ENCODE results near the gene ALG8.
"Not testable (repeated sequence)": the region's sequence is repeated elsewhere in the genome, so short reads cannot be mapped to it uniquely, and the experiment has no call there.

The ALG8 gene

DNA sequence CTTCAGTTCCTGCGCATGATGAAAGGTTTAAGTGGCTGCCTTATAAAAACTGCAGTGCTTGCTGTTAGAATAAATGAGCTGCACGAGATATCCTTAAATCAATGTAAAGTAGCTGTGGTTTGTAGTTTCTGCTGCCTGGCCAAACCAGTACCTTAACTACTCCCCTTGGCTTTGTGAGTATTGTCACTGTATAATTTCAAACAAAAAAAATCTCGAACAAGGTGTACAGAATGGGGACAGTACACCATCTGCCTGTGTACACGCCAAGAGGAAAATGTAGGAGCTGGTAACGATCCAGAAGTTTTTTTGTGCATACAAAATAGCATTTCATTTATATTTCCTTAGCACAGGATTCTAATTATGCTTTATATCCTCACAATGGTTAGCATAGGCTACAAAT lies 39.2 kb downstream of the ALG8 start:
- no peak overlapping the region for H3K27ac Mint-ChIP-seq
- H3K4me1 Mint-ChIP-seq, result no peaks in the 10 kb centered on the region
- ATAC-seq (ENCODE audit: low read depth) (no peak), DNase-seq (ENCODE audit: low spot score in 2 of 2) (no peak)
- no peaks in the 10 kb centered on the region for H3K27me3 Mint-ChIP-seq
- H3K36me3 Mint-ChIP-seq, result peaks cover 19% of the 10 kb centered on the region
- no peaks in the 10 kb centered on the region for H3K9me3 Mint-ChIP-seq
- H3K4me3 Mint-ChIP-seq, result no peak overlapping the region

DNA sequence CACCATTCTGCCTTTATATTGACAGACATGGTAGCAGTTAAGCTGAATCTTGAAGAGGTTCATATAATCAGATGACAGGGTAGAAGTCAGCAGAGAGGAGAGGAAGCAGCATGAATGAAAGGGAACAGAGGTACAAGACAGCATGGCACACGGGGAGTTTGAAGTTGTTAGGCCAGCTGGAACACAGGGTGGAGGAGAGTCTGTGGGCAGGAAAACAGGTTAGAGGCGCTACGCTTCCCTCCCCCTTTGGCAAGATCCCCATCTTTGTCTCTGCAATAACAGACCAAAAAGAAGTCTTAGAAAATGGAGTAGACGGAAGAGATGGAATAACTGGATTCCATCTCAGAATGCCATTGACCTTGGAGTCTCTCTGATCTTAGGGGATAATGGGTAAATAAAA lies 39.8 kb downstream of the ALG8 start:
- Mint-ChIP-seq H3K9me3 (no peaks in the 10 kb centered on the region), H3K27me3 (no peaks in the 10 kb centered on the region), H3K4me1 (no peaks in the 10 kb centered on the region), H3K36me3 (peaks cover 22% of the 10 kb centered on the region), H3K4me3 (no peak overlapping the region), H3K27ac (no peak overlapping the region)
- no peak for DNase-seq (ENCODE audit: low spot score in 2 of 2)
- no peak for ATAC-seq (ENCODE audit: low read depth)

DNA sequence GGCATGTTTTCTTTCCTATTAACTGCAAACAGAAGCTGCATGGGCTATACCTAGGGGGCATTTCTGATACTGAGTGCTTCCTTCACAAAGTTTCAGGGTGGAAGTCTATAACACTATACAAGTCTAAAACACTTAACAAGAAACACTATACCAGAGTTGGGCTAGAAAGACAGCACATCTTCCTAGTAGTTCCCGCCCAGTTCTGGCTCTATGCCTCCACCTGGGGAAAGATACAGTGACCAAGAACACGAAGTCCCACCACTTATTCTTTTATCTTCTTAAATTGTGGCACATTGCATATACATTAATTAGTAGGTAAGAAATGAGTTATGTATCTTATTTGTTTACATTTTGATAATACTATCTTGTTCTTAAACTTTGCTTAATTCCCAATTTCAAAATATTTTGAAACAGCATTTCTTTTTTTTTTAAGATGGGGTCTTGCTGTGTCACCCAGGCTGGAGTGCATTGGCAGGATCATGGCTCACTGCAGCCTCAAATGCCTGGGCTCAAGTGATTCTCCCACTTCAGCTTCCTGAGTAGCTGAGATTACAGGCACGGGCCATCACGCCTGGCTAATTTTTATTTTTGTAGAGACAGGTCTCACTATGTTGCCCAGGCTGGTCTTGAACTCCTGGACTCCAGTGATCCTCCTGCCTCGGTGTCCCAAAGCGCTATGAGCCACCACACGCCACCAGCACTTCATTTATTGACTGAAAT lies 41.6 kb downstream of the ALG8 start:
- H3K9me3 Mint-ChIP-seq, result no peaks in the 10 kb centered on the region
- H3K36me3 Mint-ChIP-seq, result peaks cover 21% of the 10 kb centered on the region
- no peaks in the 10 kb centered on the region for H3K27me3 Mint-ChIP-seq
- no peak overlapping the region for H3K27ac Mint-ChIP-seq
- ATAC-seq (ENCODE audit: low read depth), result no peak
- H3K4me3 Mint-ChIP-seq, result no peak overlapping the region
- no peak for DNase-seq (ENCODE audit: low spot score in 2 of 2)
- H3K4me1 Mint-ChIP-seq, result no peaks in the 10 kb centered on the region

DNA sequence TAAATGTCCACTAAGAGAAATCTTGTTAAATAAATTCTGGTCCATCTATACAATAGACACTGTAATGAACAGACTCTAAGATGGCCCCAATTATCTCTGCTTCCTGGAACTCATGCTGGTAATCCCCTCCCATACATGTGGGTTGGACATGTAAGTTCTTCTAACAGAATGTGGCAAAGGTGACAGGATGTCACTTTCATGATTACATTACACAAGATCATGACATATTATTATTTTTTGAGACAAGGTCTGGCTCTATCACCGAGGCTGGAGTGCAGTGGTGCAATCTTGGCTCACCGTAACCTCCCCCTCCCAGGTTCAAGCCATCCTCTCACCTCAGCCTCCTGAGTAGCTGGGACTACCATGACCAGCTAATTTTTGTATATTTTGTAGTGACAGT lies 45.2 kb downstream of the ALG8 start:
- no peaks in the 10 kb centered on the region for H3K4me1 Mint-ChIP-seq
- ATAC-seq (ENCODE audit: low read depth), result no peak
- peaks cover 11% of the 10 kb centered on the region for H3K36me3 Mint-ChIP-seq
- H3K27me3 Mint-ChIP-seq, result no peaks in the 10 kb centered on the region
- H3K9me3 Mint-ChIP-seq, result no peaks in the 10 kb centered on the region
- DNase-seq (ENCODE audit: low spot score in 2 of 2), result no peak
- no peak overlapping the region for H3K27ac Mint-ChIP-seq
- H3K4me3 Mint-ChIP-seq, result no peak overlapping the region

DNA sequence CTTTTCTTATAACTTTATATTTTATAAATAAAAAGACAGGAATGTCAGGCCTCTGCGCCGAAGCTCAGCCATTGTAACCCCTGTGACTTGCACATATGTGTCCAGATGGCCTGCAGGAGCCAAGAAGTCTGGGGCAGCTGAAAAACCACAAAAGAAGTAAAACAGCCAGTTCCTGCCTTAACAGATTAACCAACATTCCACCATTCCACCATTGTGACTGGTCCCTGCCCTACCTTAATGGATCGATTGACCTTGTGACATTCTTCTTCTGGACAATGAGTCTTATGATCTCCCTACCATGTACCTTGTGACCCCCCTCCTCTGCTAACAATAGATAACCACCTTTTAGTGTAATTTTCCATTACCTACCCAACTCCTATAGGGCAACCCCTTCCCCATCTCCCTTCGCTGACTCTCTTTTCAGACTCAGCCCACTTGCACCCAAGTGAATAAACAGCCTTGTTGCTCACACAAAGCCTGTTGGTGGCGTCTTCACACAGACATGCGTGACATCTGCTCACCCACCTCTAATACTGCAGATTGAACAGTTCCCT lies 52.8 kb downstream of the ALG8 start:
- H3K9me3 Mint-ChIP-seq; DNase-seq (ENCODE audit: low spot score in 2 of 2); ATAC-seq (ENCODE audit: low read depth); H3K36me3 Mint-ChIP-seq; H3K4me3 Mint-ChIP-seq; H3K4me1 Mint-ChIP-seq; H3K27ac Mint-ChIP-seq; H3K27me3 Mint-ChIP-seq: not testable (repeated sequence)

DNA sequence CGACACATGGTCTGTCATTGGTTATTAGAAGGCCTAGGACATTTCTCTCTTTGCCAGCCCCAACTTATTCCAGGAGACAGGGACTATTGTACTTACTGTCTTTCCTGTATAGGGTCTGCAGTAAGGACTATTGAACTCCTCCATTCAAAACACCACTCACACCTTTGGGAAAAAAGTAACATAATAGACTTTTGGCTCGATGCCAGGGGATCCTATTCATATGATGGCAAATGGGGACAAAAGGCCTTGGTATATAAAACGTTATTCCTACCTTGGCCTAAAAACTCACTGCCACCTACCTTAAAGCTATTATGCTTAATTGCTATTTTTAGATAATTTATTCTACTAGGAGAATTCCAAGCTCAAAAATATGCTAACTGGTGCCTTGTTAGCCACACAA lies 53.5 kb downstream of the ALG8 start:
- H3K27me3 Mint-ChIP-seq, result no peaks in the 10 kb centered on the region
- no peaks in the 10 kb centered on the region for H3K36me3 Mint-ChIP-seq
- H3K4me3 Mint-ChIP-seq, result no peak overlapping the region
- no peak for DNase-seq (ENCODE audit: low spot score in 2 of 2)
- H3K4me1 Mint-ChIP-seq, result peaks cover 8% of the 10 kb centered on the region
- no peak for ATAC-seq (ENCODE audit: low read depth)
- no peaks in the 10 kb centered on the region for H3K9me3 Mint-ChIP-seq
- H3K27ac Mint-ChIP-seq, result no peak overlapping the region

DNA sequence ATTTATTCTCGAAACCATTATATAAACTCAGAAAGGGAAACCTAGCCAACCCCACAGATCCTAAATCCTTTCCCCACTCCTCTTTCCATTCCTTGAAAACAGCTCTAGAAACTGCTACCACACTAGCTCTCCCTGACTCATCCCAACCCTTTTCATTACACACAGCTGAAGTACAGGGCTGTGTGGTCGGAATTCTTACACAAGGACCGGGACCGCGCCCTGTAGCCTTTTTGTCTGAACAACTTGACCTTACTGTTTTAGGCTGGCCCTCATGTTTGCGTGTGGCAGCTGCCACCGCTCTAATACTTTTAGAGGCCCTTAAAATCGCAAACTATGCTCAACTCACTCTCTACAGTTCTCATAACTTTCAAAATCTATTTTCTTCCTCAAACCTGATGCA lies 54.9 kb downstream of the ALG8 start:
- not testable (repeated sequence) for H3K27me3 Mint-ChIP-seq; H3K4me3 Mint-ChIP-seq; DNase-seq (ENCODE audit: low spot score in 2 of 2); ATAC-seq (ENCODE audit: low read depth); H3K9me3 Mint-ChIP-seq; H3K36me3 Mint-ChIP-seq; H3K27ac Mint-ChIP-seq; H3K4me1 Mint-ChIP-seq

DNA sequence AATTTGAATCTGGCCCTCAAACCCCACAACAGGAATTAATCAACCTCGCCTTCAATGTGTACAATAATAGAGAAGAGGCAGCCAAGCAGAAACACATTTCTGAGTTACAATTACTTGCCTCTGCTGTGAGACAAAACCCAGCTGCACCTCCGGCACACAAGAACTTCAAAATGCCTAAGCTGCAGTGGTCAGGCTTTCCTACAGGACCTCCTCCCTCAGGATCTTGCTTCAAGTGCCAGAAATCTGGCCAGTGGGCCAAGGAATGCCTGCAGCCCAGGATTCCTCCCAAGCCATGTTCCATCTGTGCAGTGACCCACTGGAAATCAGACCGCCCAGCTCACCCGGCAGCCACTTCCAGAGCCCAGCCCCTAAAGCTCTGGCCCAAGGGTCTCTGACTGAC lies 56.4 kb downstream of the ALG8 start:
- Mint-ChIP-seq H3K36me3 (no peaks in the 10 kb centered on the region), H3K27me3 (no peaks in the 10 kb centered on the region), H3K4me3 (no peak overlapping the region), H3K4me1 (peaks cover 14% of the 10 kb centered on the region), H3K9me3 (no peaks in the 10 kb centered on the region), H3K27ac (no peak overlapping the region)
- DNase-seq (ENCODE audit: low spot score in 2 of 2) (no peak), ATAC-seq (ENCODE audit: low read depth) (no peak)

DNA sequence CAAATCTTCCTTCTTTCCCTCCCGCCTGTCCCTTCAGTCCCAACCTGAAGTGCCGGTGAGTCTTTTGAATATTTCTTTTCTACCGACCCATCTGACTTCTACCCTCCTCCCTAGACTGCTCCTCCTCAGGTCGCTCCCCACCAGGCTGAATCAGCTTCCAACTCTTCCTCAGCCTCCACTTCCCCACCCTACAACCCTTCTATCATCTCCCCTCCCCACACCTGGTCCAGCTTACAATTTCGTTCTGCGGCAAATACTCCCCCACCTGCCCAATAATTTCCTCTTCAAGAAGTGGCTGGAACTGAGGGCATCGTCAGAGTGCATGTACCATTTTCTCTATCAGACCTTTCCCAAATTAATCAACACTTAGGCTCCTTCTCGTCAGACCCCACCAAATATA lies 57.3 kb downstream of the ALG8 start:
- no peak for ATAC-seq (ENCODE audit: low read depth)
- H3K4me3 Mint-ChIP-seq, result no peak overlapping the region

DNA sequence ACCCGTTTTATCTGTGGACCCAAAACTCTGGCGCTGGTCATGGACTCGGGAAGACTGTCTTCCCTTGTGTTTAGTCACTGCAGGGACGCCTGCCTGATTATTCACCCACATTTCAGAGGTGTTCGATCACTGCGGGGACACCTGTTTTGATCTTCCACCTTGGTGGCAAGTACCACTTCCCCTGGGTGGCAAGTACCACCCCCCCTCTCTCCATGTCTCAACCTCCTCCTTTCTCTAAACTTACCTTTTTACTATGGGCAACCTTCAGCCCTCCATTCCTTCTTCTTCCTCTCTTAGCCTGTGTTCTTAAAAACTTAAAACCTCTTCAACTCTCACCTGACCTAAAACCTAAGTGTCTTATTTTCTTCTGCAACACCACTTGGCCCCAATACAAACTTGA lies 57.8 kb downstream of the ALG8 start:
- Mint-ChIP-seq H3K4me1 (peaks cover 22% of the 10 kb centered on the region), H3K4me3 (peak overlapping the region; percentile 41), H3K9me3 (no peaks in the 10 kb centered on the region), H3K27me3 (no peaks in the 10 kb centered on the region), H3K27ac (no peak overlapping the region), H3K36me3 (no peaks in the 10 kb centered on the region)
- ATAC-seq (ENCODE audit: low read depth), result no peak
- no peak for DNase-seq (ENCODE audit: low spot score in 2 of 2)

More for the DNA sequence above, 57.3 kb downstream of the ALG8 start:
- no peak for DNase-seq (ENCODE audit: low spot score in 2 of 2)
- H3K9me3 Mint-ChIP-seq, result no peaks in the 10 kb centered on the region
- peaks cover 19% of the 10 kb centered on the region for H3K4me1 Mint-ChIP-seq
- H3K36me3 Mint-ChIP-seq, result no peaks in the 10 kb centered on the region
- no peak overlapping the region for H3K27ac Mint-ChIP-seq
- no peaks in the 10 kb centered on the region for H3K27me3 Mint-ChIP-seq

DNA sequence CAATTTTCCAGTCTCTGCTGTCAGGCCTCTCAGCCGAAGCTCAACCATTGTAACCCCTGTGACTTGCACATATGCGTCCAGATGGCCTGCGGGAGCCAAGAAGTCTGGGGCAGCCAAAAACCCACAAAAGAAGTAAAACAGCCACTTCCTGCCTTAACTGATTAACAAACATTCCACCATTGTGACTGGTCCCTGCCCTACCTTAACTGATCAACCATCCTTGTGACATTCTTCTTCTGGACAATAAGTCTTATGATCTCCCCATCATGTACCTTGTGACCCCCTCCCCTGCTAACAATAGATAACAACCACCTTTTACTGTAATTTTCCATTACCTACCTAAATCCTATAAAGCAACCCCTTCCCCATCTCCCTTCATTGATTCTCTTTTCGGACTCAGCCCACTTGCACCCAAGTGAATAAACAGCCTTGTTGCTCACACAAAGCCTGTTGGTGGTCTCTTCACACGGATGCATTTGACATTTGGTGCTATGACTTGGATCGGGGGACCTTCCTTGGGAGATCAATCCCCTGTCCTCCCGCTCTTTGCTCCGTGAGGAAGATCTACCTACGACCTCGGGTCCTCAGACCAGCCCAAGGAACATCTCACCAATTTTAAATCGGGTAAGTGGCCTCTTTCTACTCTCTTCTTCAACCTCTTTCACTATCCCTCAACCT lies 58.5 kb downstream of the ALG8 start:
- ATAC-seq (ENCODE audit: low read depth) (no peak), DNase-seq (ENCODE audit: low spot score in 2 of 2) (no peak)
- Mint-ChIP-seq H3K27ac (no peak overlapping the region), H3K27me3 (no peaks in the 10 kb centered on the region), H3K4me1 (peaks cover 24% of the 10 kb centered on the region), H3K4me3 (peak overlapping the region; percentile 41), H3K36me3 (no peaks in the 10 kb centered on the region), H3K9me3 (no peaks in the 10 kb centered on the region)

DNA sequence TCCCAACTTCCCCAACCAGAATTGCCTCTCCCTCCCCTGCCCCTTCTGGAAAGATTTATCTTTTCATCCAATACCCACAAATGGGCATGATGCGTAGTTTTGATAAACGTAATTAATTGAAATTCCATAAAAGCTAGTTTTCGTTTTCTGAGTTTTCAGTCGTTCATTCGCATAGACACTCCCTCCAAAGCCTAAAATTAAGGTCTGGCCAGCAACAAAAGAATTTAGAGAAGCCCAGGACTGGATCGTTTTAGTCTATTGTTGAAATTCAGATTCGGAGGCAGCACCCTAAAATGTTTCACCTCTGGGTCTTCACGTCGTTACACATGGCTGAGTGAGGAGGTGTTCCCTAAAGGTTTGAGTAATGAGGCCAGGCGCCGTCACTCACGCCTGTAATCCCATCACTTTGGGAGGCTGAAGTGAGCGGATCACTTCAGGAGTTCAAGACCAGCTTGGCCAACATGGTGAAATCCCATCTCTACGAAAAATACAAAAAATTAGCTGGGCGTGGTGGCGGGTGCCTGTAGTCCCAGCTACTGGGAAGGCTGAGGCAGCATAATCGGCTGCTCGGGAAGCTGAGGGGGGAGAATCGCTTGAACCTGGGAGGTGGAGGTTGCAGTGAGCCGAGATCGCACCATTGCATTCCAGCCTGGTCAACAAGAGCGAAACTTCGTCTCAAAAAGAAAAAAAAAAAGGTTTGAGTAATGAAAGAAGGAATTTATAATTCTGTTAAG lies 59.2 kb downstream of the ALG8 start:
- DNase-seq (ENCODE audit: low spot score in 2 of 2) (no peak), ATAC-seq (ENCODE audit: low read depth) (no peak)
- no peaks in the 10 kb centered on the region for H3K36me3 Mint-ChIP-seq
- no peaks in the 10 kb centered on the region for H3K27me3 Mint-ChIP-seq
- H3K9me3 Mint-ChIP-seq, result no peaks in the 10 kb centered on the region
- peak overlapping the region; percentile 90 for H3K4me3 Mint-ChIP-seq
- peaks cover 27% of the 10 kb centered on the region for H3K4me1 Mint-ChIP-seq
- peak overlapping the region; percentile 77 for H3K27ac Mint-ChIP-seq

DNA sequence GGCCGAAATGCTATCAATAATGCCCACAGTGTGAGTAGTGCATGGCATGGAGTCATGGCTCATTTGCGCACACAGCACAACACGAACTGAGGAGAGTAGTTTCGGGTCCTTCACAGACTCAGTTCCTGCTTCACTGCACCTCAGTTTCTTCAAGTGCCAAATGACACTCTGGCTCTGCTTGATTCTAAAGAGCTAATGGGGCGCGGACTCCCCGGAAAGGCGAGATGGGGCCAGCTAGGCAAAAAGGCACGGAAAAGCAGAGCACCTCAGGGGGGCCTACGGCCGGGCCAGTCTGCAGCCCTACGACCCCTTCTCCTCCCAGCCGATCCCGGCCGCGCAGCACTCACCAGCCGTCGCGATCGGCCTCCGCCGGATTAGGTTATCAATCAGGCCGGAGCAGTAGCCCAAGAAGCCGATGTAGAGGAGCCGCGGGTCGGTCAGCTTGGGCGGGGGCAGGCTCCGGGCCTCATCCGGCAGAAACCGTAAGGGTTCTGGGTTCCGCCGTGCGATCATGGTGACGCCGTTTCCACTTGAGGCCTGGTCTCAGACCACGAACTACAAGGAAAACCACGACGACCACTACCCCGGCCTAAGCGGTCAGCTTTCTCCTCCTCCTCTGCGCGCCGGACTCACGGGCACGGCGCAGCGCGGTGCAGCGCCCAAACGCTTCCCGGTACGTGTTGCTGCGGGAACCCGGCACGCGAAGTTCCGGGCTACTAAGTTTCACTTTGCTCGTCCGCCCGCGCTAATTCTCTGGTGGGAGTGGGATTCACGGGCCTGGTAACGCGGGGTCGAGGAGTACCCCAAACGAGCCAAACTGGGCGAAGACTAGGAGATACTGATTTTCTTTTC lies 60.0 kb downstream of the ALG8 start, which contains the start of gene NDUFC2:
Gene NDUFC2, minus strand, starts transcription at position 631 of the 852 bp plus-strand sequence. Its CDS starts 118 bp downstream, at position 513.
- Mint-ChIP-seq H3K9me3 (no peaks in the 10 kb centered on the region), H3K27me3 (no peaks in the 10 kb centered on the region), H3K4me3 (peak within 1 kb of the TSS; percentile 90), H3K27ac (peak within 1 kb of the TSS; percentile 77), H3K36me3 (no peaks in the 10 kb centered on the region), H3K4me1 (peaks cover 31% of the 10 kb centered on the region)
- DNase-seq (ENCODE audit: low spot score in 2 of 2), result peak; percentile 41 to 67
- peak; percentile 84 for ATAC-seq (ENCODE audit: low read depth)

Measured in memory B cell (primary cell).